HCT116 (cell line): ENCODE data around the gene SPTBN1. TPM values are rescaled to one million over a fixed set of nuclear protein-coding genes. Genes with fewer than 3 reads are reported as not detected.

ENCODE experiments used
- ATAC-seq: fragments of 200-7000 bp; cut with Tn5 transposase; 2 replicates; pipeline ENCODE4 v1.9.1; 2020; ENCODE audit warnings: mild to moderate bottlenecking, moderate library complexity
- BruUV-seq: library from RNA; stranded (reverse); fragments of 400-500 nt; replicated peaks from 2 replicates; lab custom pipeline; 2021; lab: Mats Ljungman, UMichigan
- CTCF ChIA-PET: fragments of 300-600 bp; sonication (Branson Sonifier 250); formaldehyde crosslinking; loops from one replicate; lab custom pipeline; 2021; ENCODE audit warnings: antibody characterized with exemption; lab: Charles Lee
- POLR2A ChIA-PET: fragments of 300-600, 350-600 bp; sonication (Branson Sonifier 250); formaldehyde crosslinking; loops from one replicate; lab custom pipeline; 2021; ENCODE audit warnings: antibody characterized with exemption; lab: Charles Lee
- RAD21 ChIA-PET, 2 experiments: fragments of 300-600 bp; sonication (Branson Sonifier 250); formaldehyde crosslinking; loops; one replicate each; lab custom pipeline; 2023; ENCODE audit warnings: low total read pairs in 2 of 2; ENCODE audit not compliant: uncharacterized antibody in 2 of 2, unreplicated experiment in 2 of 2, low non-redundant PET in 1 of 2; lab: Charles Lee
- DNase-seq: peaks from one replicate; pipeline ENCODE4 v3.0.0-alpha.2; 2010; ENCODE audit warnings: low read depth, low spot score
- H2AFZ ChIP-seq: fragments of 200-600 bp; shearing (Covaris generic), sonication (generic); 2 replicates; pipeline ENCODE4 v1.6.1; 2017; ENCODE audit warnings: low read depth, mixed run types, mixed read lengths, antibody characterized with exemption, low read length; ENCODE audit not compliant: poor library complexity, severe bottlenecking
- H3K27ac ChIP-seq: 2 replicates; pipeline ENCODE4 v1.5.1; 2012; ENCODE audit warnings: low read depth, low read length
- H3K27me3 ChIP-seq: fragments of 200-600 bp; sonication (generic); 2 replicates; pipeline ENCODE4 v1.6.1; 2016; ENCODE audit warnings: mixed run types, low read length, mixed read lengths; ENCODE audit not compliant: insufficient read depth
- H3K36me3 ChIP-seq, 2 experiments: fragments of 200-500 bp in 1 of 2; fragments of 200-600 bp in 1 of 2; sonication (Bioruptor generic) in 1 of 2; sonication (generic) in 1 of 2; 2 replicates each; pipeline versions ENCODE4 v1.5.1 to v1.6.1; 2014 to 2016; ENCODE audit warnings: low read length in 2 of 2, inconsistent platforms in 1 of 2, mixed read lengths in 1 of 2, mixed run types in 1 of 2; ENCODE audit not compliant: insufficient read depth in 2 of 2, control insufficient read depth in 1 of 2
- H3K4me1 ChIP-seq, 2 experiments: fragments of 200-600 bp in 1 of 2; sonication (generic) in 1 of 2; 2 replicates each; pipeline versions ENCODE4 v1.5.1 to v1.6.1; 2012 to 2017; ENCODE audit warnings: low read length in 2 of 2, inconsistent platforms in 1 of 2, mild to moderate bottlenecking in 1 of 2, mixed read lengths in 1 of 2, mixed run types in 1 of 2, moderate library complexity in 1 of 2; ENCODE audit not compliant: insufficient read depth in 2 of 2, control insufficient read depth in 1 of 2
- H3K4me2 ChIP-seq: fragments of 200-600 bp; sonication (generic); 2 replicates; pipeline ENCODE4 v1.6.1; 2017; ENCODE audit warnings: mixed run types, low read length, mixed read lengths
- H3K4me3 ChIP-seq, 2 experiments: fragments of 200-600 bp in 1 of 2; sonication (generic) in 1 of 2; replicated peaks in 1 of 2; 2 replicates each; pipeline ENCODE4 v1.5.1; 2011 to 2016; ENCODE audit warnings: low read length in 2 of 2, control low read depth in 1 of 2, low read depth in 1 of 2, mild to moderate bottlenecking in 1 of 2, mixed read lengths in 1 of 2, mixed run types in 1 of 2
- H3K79me2 ChIP-seq: fragments of 200-600 bp; sonication (generic); 2 replicates; pipeline ENCODE4 v1.6.1; 2017; ENCODE audit warnings: mild to moderate bottlenecking, mixed run types, low read length, moderate library complexity, mixed read lengths; ENCODE audit not compliant: insufficient read depth
- H3K9ac ChIP-seq: fragments of 200-600 bp; sonication (generic); 2 replicates; pipeline ENCODE4 v1.6.1; 2016; ENCODE audit warnings: low read length, mixed read lengths
- H3K9me2 ChIP-seq: fragments of 200-600 bp; sonication (generic), shearing (Covaris generic); 2 replicates; pipeline ENCODE4 v1.6.1; 2017; ENCODE audit warnings: mixed run types, mild to moderate bottlenecking, moderate library complexity; ENCODE audit not compliant: insufficient read depth
- H3K9me3 ChIP-seq, 2 experiments: fragments of 200-500 bp in 1 of 2; fragments of 200-600 bp in 1 of 2; sonication (Bioruptor generic) in 1 of 2; sonication (generic) in 1 of 2; 2 replicates each; pipeline ENCODE4 v1.6.1; 2014 to 2017; ENCODE audit warnings: low read length in 2 of 2, mixed read lengths in 2 of 2, inconsistent platforms in 1 of 2, low read depth in 1 of 2, mild to moderate bottlenecking in 1 of 2, mixed run types in 1 of 2, moderate library complexity in 1 of 2; ENCODE audit not compliant: control insufficient read depth in 1 of 2, insufficient read depth in 1 of 2
- H4K20me1 ChIP-seq: fragments of 200-600 bp; sonication (generic), shearing (Covaris generic); 2 replicates; pipeline ENCODE4 v1.6.1; 2017; ENCODE audit warnings: mixed run types, mild to moderate bottlenecking, moderate library complexity; ENCODE audit not compliant: insufficient read depth
- CTCF ChIP-seq, 3 experiments: fragments of 200-600 bp in 1 of 3; sonication (generic) in 1 of 3; IDR thresholded peaks in 2 of 3; conservative IDR thresholded peaks in 1 of 3; 2 replicates each; pipeline ENCODE4 v1.5.1; 2012 to 2017; ENCODE audit warnings: low read depth in 2 of 3, low read length in 2 of 3, antibody characterized with exemption in 1 of 3, borderline replicate concordance in 1 of 3, control low read depth in 1 of 3, mild to moderate bottlenecking in 1 of 3, mixed read lengths in 1 of 3, mixed run types in 1 of 3, moderate library complexity in 1 of 3; ENCODE audit not compliant: insufficient read depth in 1 of 3
- EZH2 ChIP-seq: fragments of 200-600 bp; sonication (generic); IDR thresholded peaks from 2 replicates; pipeline ENCODE4 v1.6.1; 2017; ENCODE audit warnings: antibody characterized with exemption, mixed run types
- JUND ChIP-seq: IDR thresholded peaks from 2 replicates; pipeline ENCODE4 v1.6.1; 2012
- SIN3A ChIP-seq: IDR thresholded peaks from 2 replicates; pipeline ENCODE4 v1.6.1; 2012; ENCODE audit warnings: low read depth
- SP1 ChIP-seq: IDR thresholded peaks from 2 replicates; pipeline ENCODE4 v1.6.1; 2012; ENCODE audit warnings: low read depth
- YY1 ChIP-seq: IDR thresholded peaks from 2 replicates; pipeline ENCODE4 v1.6.1; 2011; ENCODE audit warnings: low read length, low read depth, moderate library complexity, mild to moderate bottlenecking; ENCODE audit not compliant: insufficient replicate concordance; ENCODE audit errors: extremely low read depth
- ZFX ChIP-seq: fragments of 450-650 bp; IDR thresholded peaks from 2 replicates; pipeline ENCODE4 v1.6.1; 2017
- ZNF274 ChIP-seq: fragments of 200-500 bp; sonication (Bioruptor generic); IDR thresholded peaks from 2 replicates; pipeline ENCODE4 v1.6.1; 2014; ENCODE audit warnings: mild to moderate bottlenecking, low read depth, low read length, inconsistent platforms
- intact Hi-C: fragments of 100-400 bp; cut with micrococcal nuclease; formaldehyde crosslinking; loops from 2 replicates; pipeline ENCODE4 v1.10.0; 2022
- total RNA-seq: library from RNA; stranded (reverse); gene quantifications from one replicate; pipeline ENCODE4 v1.2.1, GENCODE V29; 2021; ENCODE audit not compliant: unreplicated experiment
- TF ChIP-seq, protein P1 (sequence below): IDR thresholded peaks from 2 replicates; pipeline ENCODE4 v1.6.1; 2012
- TF ChIP-seq, protein P2 (sequence below): IDR thresholded peaks from 2 replicates; pipeline ENCODE4 v1.6.1; 2012
- TF ChIP-seq, protein P3 (sequence below): IDR thresholded peaks from 2 replicates; pipeline ENCODE4 v1.6.1; 2011; ENCODE audit warnings: mild to moderate bottlenecking, low read length, moderate library complexity; ENCODE audit not compliant: insufficient replicate concordance; ENCODE audit errors: extremely low read depth

SPTBN1 gene
- total RNA-seq, 1 experiment from 2014 or later = 84.4 TPM

GRCh38 chr2:54419855-54420523, 36.1 kb upstream of the SPTBN1 start:
- intact Hi-C loops = no loop called here

GRCh38 chr2:54420524-54421172, 35.5 kb upstream of the SPTBN1 start:
- Histone ChIP-seq H3K36me3 (no peaks in the 10 kb centered on the region), H3K9ac (no peak overlapping the region), H3K4me1 (no peaks in the 10 kb centered on the region), H3K9me3 (peaks cover 0 to 3% of the 10 kb centered on the region in 2 experiments; a peak in 1 of 4 replicates), H3K4me2 (no peak overlapping the region), H3K9me2 (no peaks in the 10 kb centered on the region), H3K27me3 (no peaks in the 10 kb centered on the region), H3K27ac (no peak overlapping the region), H2AFZ (no peak overlapping the region), H3K79me2 (no peaks in the 10 kb centered on the region), H3K4me3 (no peak overlapping the region), H4K20me1 (no peaks in the 10 kb centered on the region)
- BruUV-seq = no TSS peak
- ChIA-PET CTCF (no interaction called here), POLR2A (no interaction called here), RAD21 (no interaction called here)
- ATAC-seq (no peak), DNase-seq (no peak)
- intact Hi-C loops = no loop called here
- TF ChIP-seq JUND = no peak
- TF ChIP-seq, protein P1, sequence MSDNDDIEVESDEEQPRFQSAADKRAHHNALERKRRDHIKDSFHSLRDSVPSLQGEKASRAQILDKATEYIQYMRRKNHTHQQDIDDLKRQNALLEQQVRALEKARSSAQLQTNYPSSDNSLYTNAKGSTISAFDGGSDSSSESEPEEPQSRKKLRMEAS = no peak
- TF ChIP-seq, protein P2, sequence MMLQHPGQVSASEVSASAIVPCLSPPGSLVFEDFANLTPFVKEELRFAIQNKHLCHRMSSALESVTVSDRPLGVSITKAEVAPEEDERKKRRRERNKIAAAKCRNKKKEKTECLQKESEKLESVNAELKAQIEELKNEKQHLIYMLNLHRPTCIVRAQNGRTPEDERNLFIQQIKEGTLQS = no peak
- no peak for TF ChIP-seq CTCF (IDR thresholded peaks at IDR 0.05 in 2 of 3, conservative IDR thresholded peaks at IDR 0.05 in 1 of 3; ENCODE audit: borderline replicate concordance in 1 of 3, insufficient read depth in 1 of 3, low read depth in 2 of 3, low read length in 2 of 3)
- no peak for TF ChIP-seq YY1
- TF ChIP-seq EZH2 = no peak
- no peak for TF ChIP-seq SP1
- TF ChIP-seq SIN3A = no peak

More at GRCh38 chr2:54419855-54420523, 36.1 kb upstream of the SPTBN1 start:
- TF ChIP-seq ZNF274 (no peak), SIN3A (no peak), ZFX (no peak), EZH2 (no peak)
- TF ChIP-seq, protein P3, sequence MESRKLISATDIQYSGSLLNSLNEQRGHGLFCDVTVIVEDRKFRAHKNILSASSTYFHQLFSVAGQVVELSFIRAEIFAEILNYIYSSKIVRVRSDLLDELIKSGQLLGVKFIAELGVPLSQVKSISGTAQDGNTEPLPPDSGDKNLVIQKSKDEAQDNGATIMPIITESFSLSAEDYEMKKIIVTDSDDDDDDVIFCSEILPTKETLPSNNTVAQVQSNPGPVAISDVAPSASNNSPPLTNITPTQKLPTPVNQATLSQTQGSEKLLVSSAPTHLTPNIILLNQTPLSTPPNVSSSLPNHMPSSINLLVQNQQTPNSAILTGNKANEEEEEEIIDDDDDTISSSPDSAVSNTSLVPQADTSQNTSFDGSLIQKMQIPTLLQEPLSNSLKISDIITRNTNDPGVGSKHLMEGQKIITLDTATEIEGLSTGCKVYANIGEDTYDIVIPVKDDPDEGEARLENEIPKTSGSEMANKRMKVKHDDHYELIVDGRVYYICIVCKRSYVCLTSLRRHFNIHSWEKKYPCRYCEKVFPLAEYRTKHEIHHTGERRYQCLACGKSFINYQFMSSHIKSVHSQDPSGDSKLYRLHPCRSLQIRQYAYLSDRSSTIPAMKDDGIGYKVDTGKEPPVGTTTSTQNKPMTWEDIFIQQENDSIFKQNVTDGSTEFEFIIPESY = no peak
- Histone ChIP-seq H3K4me2 (no peak overlapping the region), H3K27me3 (no peaks in the 10 kb centered on the region), H3K36me3 (no peaks in the 10 kb centered on the region), H2AFZ (no peak overlapping the region), H3K27ac (no peak overlapping the region), H3K4me3 (no peak overlapping the region), H3K9me2 (no peaks in the 10 kb centered on the region), H3K9me3 (peaks cover 0 to 3% of the 10 kb centered on the region in 2 experiments; a peak in 1 of 4 replicates), H3K79me2 (no peaks in the 10 kb centered on the region), H4K20me1 (no peaks in the 10 kb centered on the region), H3K4me1 (no peaks in the 10 kb centered on the region), H3K9ac (no peak overlapping the region)
- RAD21 ChIA-PET = no interaction called here
- POLR2A ChIA-PET = no interaction called here
- ATAC-seq = no peak
- CTCF ChIA-PET = no interaction called here
- DNase-seq = no peak
- BruUV-seq = no TSS peak
